Sigmoid colon (tissue), 4 donors: ENCODE results near the gene CEP170B.

ENCODE experiments used
- EP300 ChIP-seq, 4 donors: sonication (generic); formaldehyde crosslinking; IDR thresholded peaks; one replicate each; pipeline ENCODE4 v1.6.1; 2017; ENCODE audit warnings: antibody characterized with exemption in 4 of 4
- POLR2A ChIP-seq, 2 donors: fragments of 450-650 bp; IDR thresholded peaks; one replicate each; pipeline ENCODE4 v1.6.1; 2016; ENCODE audit warnings: antibody characterized with exemption in 2 of 2, mild to moderate bottlenecking in 2 of 2, moderate library complexity in 2 of 2
- TF ChIP-seq, protein P1 (sequence below), 4 experiments: fragments of 450-650 bp in 3 of 4; fragments of 200-600 bp in 1 of 4; IDR thresholded peaks; one replicate each; pipeline ENCODE4 v1.5.1; 2016 to 2019; ENCODE audit warnings: antibody characterized with exemption in 4 of 4, mild to moderate bottlenecking in 3 of 4, moderate library complexity in 2 of 4

DNA sequence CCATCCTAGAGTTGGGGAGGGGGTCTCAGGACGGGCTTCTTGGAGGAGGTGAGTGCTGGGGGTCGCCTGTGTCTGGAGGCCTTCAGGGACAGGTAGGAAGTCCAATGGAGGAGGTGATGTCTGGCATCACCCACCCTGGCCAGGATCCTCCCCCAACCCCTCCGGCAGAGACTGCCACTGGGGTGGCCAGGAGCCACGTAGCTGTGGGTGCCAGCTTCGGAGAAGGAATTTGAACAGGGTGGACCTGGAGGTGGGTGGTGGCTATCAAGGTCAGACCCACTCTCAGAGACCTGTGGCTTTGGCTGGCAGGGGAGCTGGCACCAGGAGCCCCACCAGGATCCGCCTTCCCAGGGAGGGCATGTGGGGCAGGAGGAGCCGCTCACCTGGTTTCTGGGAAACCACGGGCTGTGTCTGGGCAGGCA lies 9.1 kb downstream of the CEP170B start:
- TF ChIP-seq, protein P1, sequence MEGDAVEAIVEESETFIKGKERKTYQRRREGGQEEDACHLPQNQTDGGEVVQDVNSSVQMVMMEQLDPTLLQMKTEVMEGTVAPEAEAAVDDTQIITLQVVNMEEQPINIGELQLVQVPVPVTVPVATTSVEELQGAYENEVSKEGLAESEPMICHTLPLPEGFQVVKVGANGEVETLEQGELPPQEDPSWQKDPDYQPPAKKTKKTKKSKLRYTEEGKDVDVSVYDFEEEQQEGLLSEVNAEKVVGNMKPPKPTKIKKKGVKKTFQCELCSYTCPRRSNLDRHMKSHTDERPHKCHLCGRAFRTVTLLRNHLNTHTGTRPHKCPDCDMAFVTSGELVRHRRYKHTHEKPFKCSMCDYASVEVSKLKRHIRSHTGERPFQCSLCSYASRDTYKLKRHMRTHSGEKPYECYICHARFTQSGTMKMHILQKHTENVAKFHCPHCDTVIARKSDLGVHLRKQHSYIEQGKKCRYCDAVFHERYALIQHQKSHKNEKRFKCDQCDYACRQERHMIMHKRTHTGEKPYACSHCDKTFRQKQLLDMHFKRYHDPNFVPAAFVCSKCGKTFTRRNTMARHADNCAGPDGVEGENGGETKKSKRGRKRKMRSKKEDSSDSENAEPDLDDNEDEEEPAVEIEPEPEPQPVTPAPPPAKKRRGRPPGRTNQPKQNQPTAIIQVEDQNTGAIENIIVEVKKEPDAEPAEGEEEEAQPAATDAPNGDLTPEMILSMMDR (IDR thresholded peaks at IDR 0.05): no peak
- TF ChIP-seq POLR2A (IDR thresholded peaks at IDR 0.05) (no peak), EP300 (IDR thresholded peaks at IDR 0.05) (no peak)
